Neural progenitor cell (in vitro differentiated cells): Measurements from ENCODE around the gene ZRANB2. TPM values are rescaled to one million over a fixed set of nuclear protein-coding genes. Genes with fewer than 3 reads are reported as not detected.
A peak's percentile ranks its signal among the peaks of the same experiment; 100 is the strongest.

ENCODE experiments used
- DNase-seq: peaks from one replicate; pipeline ENCODE4 v3.0.0-alpha.2; 2016; ENCODE audit warnings: low spot score
- H2AFZ ChIP-seq: fragments of 200-600 bp; sonication (generic); replicated peaks from 2 replicates; pipeline ENCODE4 v1.6.1; 2016; ENCODE audit warnings: antibody characterized with exemption
- H3F3A ChIP-seq: fragments of 200-600 bp; sonication (generic); 2 replicates; pipeline ENCODE4 v1.6.1; 2016; ENCODE audit warnings: antibody characterized with exemption, low read depth
- H3K27ac ChIP-seq: fragments of 200-600 bp; sonication (generic); 2 replicates; pipeline ENCODE4 v1.5.1; 2016; ENCODE audit warnings: mild to moderate bottlenecking
- H3K27me3 ChIP-seq: fragments of 200-600 bp; sonication (generic); 2 replicates; pipeline ENCODE4 v1.6.1; 2016; ENCODE audit warnings: mild to moderate bottlenecking, moderate library complexity
- H3K36me3 ChIP-seq: fragments of 200-600 bp; sonication (generic); 2 replicates; pipeline ENCODE4 v1.5.1; 2016
- H3K4me1 ChIP-seq: fragments of 200-600 bp; sonication (generic); 2 replicates; pipeline ENCODE4 v1.6.1; 2016; ENCODE audit warnings: mixed run types
- H3K4me2 ChIP-seq: fragments of 200-600 bp; sonication (generic); 2 replicates; pipeline ENCODE4 v1.6.1; 2016
- H3K4me3 ChIP-seq: fragments of 200-600 bp; sonication (generic); 2 replicates; pipeline ENCODE4 v1.5.1; 2016
- H3K79me2 ChIP-seq: fragments of 200-600 bp; sonication (generic); 2 replicates; pipeline ENCODE4 v1.6.1; 2016; ENCODE audit warnings: low read depth
- H3K9ac ChIP-seq: fragments of 200-600 bp; sonication (generic); 2 replicates; pipeline ENCODE4 v1.6.1; 2016
- H3K9me3 ChIP-seq: fragments of 200-600 bp; sonication (generic); 2 replicates; pipeline ENCODE4 v1.5.1; 2016; ENCODE audit warnings: low read depth
- H4K20me1 ChIP-seq: fragments of 200-600 bp; sonication (generic); 2 replicates; pipeline ENCODE4 v1.6.1; 2016; ENCODE audit warnings: low read depth
- H3K27ac Mint-ChIP-seq: 3 replicates; pipeline ENCODE4 v1.8.0; 2021; ENCODE audit warnings: mixed read lengths
- H3K27me3 Mint-ChIP-seq: 2 replicates; pipeline ENCODE4 v1.8.0; 2022; ENCODE audit warnings: low read depth, mild to moderate bottlenecking, inconsistent platforms, moderate library complexity, mixed read lengths; ENCODE audit not compliant: insufficient read depth
- H3K36me3 Mint-ChIP-seq: 3 replicates; pipeline ENCODE4 v1.8.0; 2021; ENCODE audit warnings: mixed read lengths
- H3K4me1 Mint-ChIP-seq: 3 replicates; pipeline ENCODE4 v1.8.0; 2021; ENCODE audit warnings: mixed read lengths
- H3K4me3 Mint-ChIP-seq: 3 replicates; pipeline ENCODE4 v1.8.0; 2021; ENCODE audit warnings: mild to moderate bottlenecking, moderate library complexity, mixed read lengths
- H3K9me3 Mint-ChIP-seq: 3 replicates; pipeline ENCODE4 v1.8.0; 2020; ENCODE audit warnings: mixed read lengths
- EZH2 ChIP-seq: fragments of 200-600 bp; sonication (generic); IDR thresholded peaks from 2 replicates; pipeline ENCODE4 v1.6.1; 2017; ENCODE audit warnings: antibody characterized with exemption, mild to moderate bottlenecking, moderate library complexity
- EZH2phosphoT487 ChIP-seq: fragments of 200-600 bp; sonication (generic); IDR thresholded peaks from 2 replicates; pipeline ENCODE4 v1.6.1; 2017; ENCODE audit warnings: antibody characterized with exemption
- total RNA-seq: library from RNA; depleted of rRNA; stranded (reverse); fragments of >200 nt; gene quantifications from 2 replicates; pipeline ENCODE4 v1.2.3, GENCODE V29; 2015; ENCODE audit warnings: low replicate concordance
- TF ChIP-seq, protein P1 (sequence below): fragments of 200-600 bp; sonication (generic); IDR thresholded peaks from 2 replicates; pipeline ENCODE4 v1.5.1; 2017; ENCODE audit warnings: antibody characterized with exemption, mild to moderate bottlenecking

ZRANB2 gene, protein sequence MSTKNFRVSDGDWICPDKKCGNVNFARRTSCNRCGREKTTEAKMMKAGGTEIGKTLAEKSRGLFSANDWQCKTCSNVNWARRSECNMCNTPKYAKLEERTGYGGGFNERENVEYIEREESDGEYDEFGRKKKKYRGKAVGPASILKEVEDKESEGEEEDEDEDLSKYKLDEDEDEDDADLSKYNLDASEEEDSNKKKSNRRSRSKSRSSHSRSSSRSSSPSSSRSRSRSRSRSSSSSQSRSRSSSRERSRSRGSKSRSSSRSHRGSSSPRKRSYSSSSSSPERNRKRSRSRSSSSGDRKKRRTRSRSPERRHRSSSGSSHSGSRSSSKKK
- 82.4 and 126 TPM in 2 replicates for total RNA-seq

DNA sequence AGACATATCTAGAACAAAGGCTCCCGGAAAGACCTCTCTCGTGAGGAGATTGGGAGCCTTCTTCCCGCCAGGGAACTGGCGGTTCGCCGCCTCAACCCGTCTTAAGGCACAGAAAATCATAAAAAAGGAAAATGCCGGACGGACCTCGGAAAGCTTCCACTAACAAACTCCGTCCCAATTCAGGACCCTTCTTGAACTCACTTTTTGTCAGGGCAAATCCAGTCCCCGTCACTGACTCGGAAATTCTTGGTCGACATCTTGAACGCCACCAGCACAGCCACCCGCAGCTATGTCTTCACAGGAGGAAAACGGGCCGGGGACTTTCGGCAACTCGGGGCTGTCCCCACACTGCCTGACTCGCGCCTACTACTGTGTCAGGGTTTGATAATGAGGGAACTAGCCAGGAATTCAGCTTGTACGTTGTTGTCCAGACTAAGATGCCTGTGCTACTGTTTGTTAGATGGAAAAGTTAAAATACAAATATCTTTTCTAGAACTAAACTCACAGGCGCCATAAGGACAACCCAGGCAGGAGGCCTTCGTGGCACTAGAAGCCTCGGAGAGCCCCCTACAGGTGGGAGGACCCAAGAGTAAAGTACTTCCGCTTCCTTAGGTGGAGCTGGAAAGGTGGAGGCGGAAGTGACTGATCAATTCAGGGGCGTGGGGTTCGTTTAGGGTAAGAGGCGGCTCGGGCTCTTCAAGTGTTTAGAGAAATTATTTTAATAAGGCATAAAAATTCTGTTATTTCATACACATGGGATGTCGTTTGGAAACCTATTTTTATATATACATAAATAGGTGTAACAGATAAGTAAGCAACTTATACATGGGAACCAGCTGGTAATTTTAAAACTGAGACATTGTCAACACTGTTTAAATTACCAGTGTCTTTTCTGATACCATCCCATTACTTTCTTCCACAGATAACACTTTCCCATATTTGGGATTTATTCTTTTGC, at the start of gene ZRANB2:
Gene ZRANB2, minus strand, starts transcription at position 297 of the 958 bp plus-strand sequence. Its CDS starts 40 bp downstream, at position 257.
- Mint-ChIP-seq H3K36me3 (peaks cover 3% of the 10 kb centered on the region), H3K27ac (peak within 1 kb of the TSS; percentile 100), H3K4me3 (peak within 1 kb of the TSS; percentile 96), H3K9me3 (no peaks in the 10 kb centered on the region), H3K4me1 (peaks cover 13% of the 10 kb centered on the region), H3K27me3 (peaks cover 2% of the 10 kb centered on the region)
- peaks cover 13% of the 10 kb centered on the region for H3K4me1 ChIP-seq
- H3K27me3 ChIP-seq: peaks cover 40% of the 10 kb centered on the region
- peak within 1 kb of the TSS; percentile 94 for H3K9ac ChIP-seq
- peak within 1 kb of the TSS; percentile 98 for H2AFZ ChIP-seq
- peak within 1 kb of the TSS; percentile 95 for H3K4me2 ChIP-seq
- peak within 1 kb of the TSS; percentile 98 for H3K4me3 ChIP-seq
- peaks cover 18% of the 10 kb centered on the region for H3K36me3 ChIP-seq
- H3K79me2 ChIP-seq: peaks cover 49% of the 10 kb centered on the region
- H3K9me3 ChIP-seq: no peaks in the 10 kb centered on the region
- H4K20me1 ChIP-seq: peaks cover 38% of the 10 kb centered on the region
- H3F3A ChIP-seq: no peaks in the 10 kb centered on the region
- DNase-seq: peak; percentile 94
- peak within 1 kb of the TSS; percentile 87 for H3K27ac ChIP-seq
- TF ChIP-seq EZH2phosphoT487 (peak; percentile 24), EZH2 (peak; percentile 9)
- TF ChIP-seq, protein P1, sequence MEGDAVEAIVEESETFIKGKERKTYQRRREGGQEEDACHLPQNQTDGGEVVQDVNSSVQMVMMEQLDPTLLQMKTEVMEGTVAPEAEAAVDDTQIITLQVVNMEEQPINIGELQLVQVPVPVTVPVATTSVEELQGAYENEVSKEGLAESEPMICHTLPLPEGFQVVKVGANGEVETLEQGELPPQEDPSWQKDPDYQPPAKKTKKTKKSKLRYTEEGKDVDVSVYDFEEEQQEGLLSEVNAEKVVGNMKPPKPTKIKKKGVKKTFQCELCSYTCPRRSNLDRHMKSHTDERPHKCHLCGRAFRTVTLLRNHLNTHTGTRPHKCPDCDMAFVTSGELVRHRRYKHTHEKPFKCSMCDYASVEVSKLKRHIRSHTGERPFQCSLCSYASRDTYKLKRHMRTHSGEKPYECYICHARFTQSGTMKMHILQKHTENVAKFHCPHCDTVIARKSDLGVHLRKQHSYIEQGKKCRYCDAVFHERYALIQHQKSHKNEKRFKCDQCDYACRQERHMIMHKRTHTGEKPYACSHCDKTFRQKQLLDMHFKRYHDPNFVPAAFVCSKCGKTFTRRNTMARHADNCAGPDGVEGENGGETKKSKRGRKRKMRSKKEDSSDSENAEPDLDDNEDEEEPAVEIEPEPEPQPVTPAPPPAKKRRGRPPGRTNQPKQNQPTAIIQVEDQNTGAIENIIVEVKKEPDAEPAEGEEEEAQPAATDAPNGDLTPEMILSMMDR: peak; percentile 78

DNA sequence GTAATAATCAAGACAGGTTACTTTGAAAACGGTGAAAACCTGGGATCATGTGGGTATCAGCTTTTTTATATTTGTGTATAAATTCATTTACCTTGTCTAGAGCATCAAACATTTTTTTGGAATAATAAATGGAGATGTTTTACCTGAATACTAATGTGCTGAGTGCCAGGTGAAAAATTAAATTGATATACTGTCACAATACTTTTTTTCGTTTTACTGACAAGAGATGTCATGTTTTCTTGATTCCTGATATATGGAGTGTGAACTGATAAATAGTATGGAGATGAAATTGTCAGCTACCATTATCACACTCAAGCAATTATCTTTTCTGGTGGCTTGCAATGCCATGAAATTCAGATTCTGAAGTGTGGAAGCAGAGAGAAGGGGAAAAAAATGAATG, 47.2 kb upstream of the ZRANB2 start:
- Histone ChIP-seq H3K4me1 (no peaks in the 10 kb centered on the region), H3K4me3 (no peak overlapping the region), H3K27ac (no peak overlapping the region), H4K20me1 (no peaks in the 10 kb centered on the region), H3K4me2 (no peak overlapping the region), H3F3A (no peaks in the 10 kb centered on the region), H2AFZ (no peak overlapping the region), H3K36me3 (peaks cover 4% of the 10 kb centered on the region), H3K9me3 (no peaks in the 10 kb centered on the region), H3K79me2 (no peaks in the 10 kb centered on the region), H3K9ac (no peak overlapping the region), H3K27me3 (no peaks in the 10 kb centered on the region)
- Mint-ChIP-seq H3K36me3 (no peaks in the 10 kb centered on the region), H3K9me3 (peaks cover 9% of the 10 kb centered on the region), H3K4me3 (no peak overlapping the region), H3K27ac (no peak overlapping the region), H3K27me3 (no peaks in the 10 kb centered on the region), H3K4me1 (no peaks in the 10 kb centered on the region)
- DNase-seq: no peak
- TF ChIP-seq EZH2phosphoT487 (no peak), EZH2 (no peak)
- TF ChIP-seq, protein P1: no peak

DNA sequence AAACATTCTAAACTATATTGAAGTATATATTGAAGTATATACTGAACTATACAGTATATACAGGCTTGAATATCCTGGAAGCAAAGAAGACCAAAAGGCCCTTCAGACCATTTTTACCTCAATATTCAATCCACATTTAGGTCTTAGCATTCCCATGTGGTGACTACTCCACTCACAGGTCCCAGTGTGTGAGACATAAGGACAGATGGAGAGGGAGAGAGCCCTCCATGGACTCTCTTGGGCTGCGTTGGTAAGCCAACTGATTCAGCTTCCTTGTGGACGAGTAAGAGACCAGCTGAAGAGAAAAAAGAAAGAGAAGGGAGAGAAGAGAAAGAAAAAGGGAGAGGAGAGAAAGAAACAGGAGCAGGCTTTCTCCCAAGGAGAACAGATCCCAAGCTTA, 37.3 kb upstream of the ZRANB2 start:
- Histone ChIP-seq H3K9me3 (no peaks in the 10 kb centered on the region), H3K36me3 (no peaks in the 10 kb centered on the region), H3K4me3 (no peak overlapping the region), H4K20me1 (no peaks in the 10 kb centered on the region), H2AFZ (no peak overlapping the region), H3K27me3 (no peaks in the 10 kb centered on the region), H3K9ac (no peak overlapping the region), H3K27ac (no peak overlapping the region), H3F3A (no peaks in the 10 kb centered on the region), H3K4me2 (no peak overlapping the region), H3K79me2 (no peaks in the 10 kb centered on the region), H3K4me1 (no peaks in the 10 kb centered on the region)
- no peak for DNase-seq
- Mint-ChIP-seq H3K9me3 (peaks cover 6% of the 10 kb centered on the region), H3K4me1 (no peaks in the 10 kb centered on the region), H3K27me3 (no peaks in the 10 kb centered on the region), H3K36me3 (no peaks in the 10 kb centered on the region), H3K27ac (no peak overlapping the region), H3K4me3 (no peak overlapping the region)
- TF ChIP-seq, protein P1: no peak
- TF ChIP-seq EZH2phosphoT487 (no peak), EZH2 (no peak)
